H9 (cell line): ENCODE measurements around the gene ATP6AP1. TPM values are rescaled to one million over a fixed set of nuclear protein-coding genes. Genes with fewer than 3 reads are reported as not detected.

Source experiments
- DNase-seq: peaks from one replicate; pipeline ENCODE4 v3.0.0-alpha.2; 2017
- H2AFZ ChIP-seq: one replicate; pipeline ENCODE4 v1.6.1; 2013; ENCODE audit warnings: mild to moderate bottlenecking, low read length, control low read depth, moderate library complexity
- H2AK5ac ChIP-seq: 2 replicates; pipeline ENCODE4 v1.6.1; 2013; ENCODE audit warnings: low read length, control low read depth, mixed read lengths; ENCODE audit not compliant: insufficient read length
- H2BK120ac ChIP-seq: one replicate; pipeline ENCODE4 v1.6.1; 2013; ENCODE audit warnings: low read depth, mild to moderate bottlenecking, low read length, control low read depth, inconsistent platforms; ENCODE audit not compliant: poor library complexity, severe bottlenecking
- H2BK12ac ChIP-seq: 2 replicates; pipeline ENCODE4 v1.6.1; 2013; ENCODE audit warnings: low read length, control low read depth, mixed read lengths, low read depth; ENCODE audit not compliant: insufficient read length
- H2BK15ac ChIP-seq: 2 replicates; pipeline ENCODE4 v1.6.1; 2013; ENCODE audit warnings: low read depth, low read length, control low read depth
- H2BK20ac ChIP-seq: one replicate; pipeline ENCODE4 v1.6.1; 2013; ENCODE audit warnings: low read depth, mild to moderate bottlenecking, low read length, control low read depth, inconsistent platforms; ENCODE audit not compliant: poor library complexity, severe bottlenecking
- H2BK5ac ChIP-seq: 2 replicates; pipeline ENCODE4 v1.6.1; 2013; ENCODE audit warnings: low read length, control low read depth, mixed read lengths; ENCODE audit not compliant: insufficient read length
- H3K14ac ChIP-seq: 2 replicates; pipeline ENCODE4 v1.6.1; 2013; ENCODE audit warnings: low read length, control low read depth; ENCODE audit not compliant: insufficient read depth
- H3K18ac ChIP-seq: 2 replicates; pipeline ENCODE4 v1.6.1; 2013; ENCODE audit warnings: low read depth, mild to moderate bottlenecking, mixed read lengths, low read length, control low read depth; ENCODE audit not compliant: insufficient read length
- H3K23ac ChIP-seq: 2 replicates; pipeline ENCODE4 v1.6.1; 2013; ENCODE audit warnings: low read length, control low read depth, mixed read lengths, low read depth; ENCODE audit not compliant: insufficient read length
- H3K23me2 ChIP-seq: 2 replicates; pipeline ENCODE4 v1.6.1; 2013; ENCODE audit warnings: low read depth, mild to moderate bottlenecking, mixed read lengths, low read length, control low read depth; ENCODE audit not compliant: insufficient read length, poor library complexity, severe bottlenecking
- H3K27ac ChIP-seq: 2 replicates; pipeline ENCODE4 v1.5.1; 2013; ENCODE audit warnings: low read length, control low read depth, mixed read lengths, low read depth; ENCODE audit not compliant: insufficient read length
- H3K27me3 ChIP-seq: 2 replicates; pipeline ENCODE4 v1.6.1; 2013; ENCODE audit warnings: low read length, control low read depth, inconsistent platforms; ENCODE audit not compliant: insufficient read depth
- H3K4ac ChIP-seq: 2 replicates; pipeline ENCODE4 v1.6.1; 2013; ENCODE audit warnings: low read depth, mild to moderate bottlenecking, control low read depth, inconsistent platforms, low read length, moderate library complexity
- H3K4me1 ChIP-seq: 2 replicates; pipeline ENCODE4 v1.6.1; 2013; ENCODE audit warnings: low read length, control low read depth, inconsistent platforms; ENCODE audit not compliant: insufficient read depth
- H3K4me2 ChIP-seq: 2 replicates; pipeline ENCODE4 v1.6.1; 2013; ENCODE audit warnings: low read length, control low read depth, mixed read lengths; ENCODE audit not compliant: insufficient read length, insufficient read depth
- H3K56ac ChIP-seq: 2 replicates; pipeline ENCODE4 v1.6.1; 2013; ENCODE audit warnings: low read depth, mild to moderate bottlenecking, mixed read lengths, low read length, control low read depth; ENCODE audit not compliant: insufficient read length
- H3K79me1 ChIP-seq: 2 replicates; pipeline ENCODE4 v1.6.1; 2013; ENCODE audit warnings: low read depth, mild to moderate bottlenecking, moderate library complexity, low read length, control low read depth, inconsistent platforms; ENCODE audit not compliant: insufficient read depth, poor library complexity, severe bottlenecking
- H3K79me2 ChIP-seq: 2 replicates; pipeline ENCODE4 v1.6.1; 2013; ENCODE audit warnings: low read length, control low read depth, inconsistent platforms; ENCODE audit not compliant: insufficient read depth
- H3K9ac ChIP-seq: 2 replicates; pipeline ENCODE4 v1.6.1; 2013; ENCODE audit warnings: low read length, control low read depth, mixed read lengths; ENCODE audit not compliant: insufficient read length; ENCODE audit errors: extremely low read depth
- H3K9me3 ChIP-seq: one replicate; pipeline ENCODE4 v1.6.1; 2013; ENCODE audit warnings: low read depth, low read length, inconsistent platforms; ENCODE audit not compliant: control insufficient read depth
- H3T11ph ChIP-seq: one replicate; pipeline ENCODE4 v1.6.1; 2013; ENCODE audit warnings: mild to moderate bottlenecking, low read length, control low read depth, inconsistent platforms
- H4K20me1 ChIP-seq: one replicate; pipeline ENCODE4 v1.6.1; 2013; ENCODE audit not compliant: control insufficient read depth, insufficient read length, insufficient read depth
- H4K5ac ChIP-seq: 2 replicates; pipeline ENCODE4 v1.6.1; 2013; ENCODE audit warnings: low read depth, mild to moderate bottlenecking, mixed read lengths, low read length, control low read depth; ENCODE audit not compliant: insufficient read length
- H4K8ac ChIP-seq: replicated peaks from 2 replicates; pipeline ENCODE4 v1.6.1; 2013; ENCODE audit warnings: low read length, control low read depth, mixed read lengths, low read depth; ENCODE audit not compliant: insufficient read length
- H4K91ac ChIP-seq: 2 replicates; pipeline ENCODE4 v1.6.1; 2013; ENCODE audit warnings: low read depth, mild to moderate bottlenecking, moderate library complexity, mixed read lengths, low read length, control low read depth; ENCODE audit not compliant: insufficient read length
- H3K27ac Mint-ChIP-seq, 3 experiments: 2 replicates in 2 of 3; 3 replicates in 1 of 3; pipeline ENCODE4 v1.8.0; 2020 to 2021; ENCODE audit warnings: mixed read lengths in 3 of 3, mild to moderate bottlenecking in 1 of 3, moderate library complexity in 1 of 3
- H3K27me3 Mint-ChIP-seq: 2 replicates; pipeline ENCODE4 v1.8.0; 2021; ENCODE audit warnings: low read depth, mild to moderate bottlenecking, moderate library complexity, mixed read lengths
- H3K36me3 Mint-ChIP-seq, 3 experiments: 2 replicates in 2 of 3; 3 replicates in 1 of 3; pipeline ENCODE4 v1.8.0; 2020 to 2021; ENCODE audit warnings: low read depth in 3 of 3, mixed read lengths in 3 of 3; ENCODE audit not compliant: insufficient read depth in 1 of 3
- H3K4me1 Mint-ChIP-seq, 2 experiments: 2 replicates each; pipeline ENCODE4 v1.8.0; 2020; ENCODE audit warnings: mixed read lengths in 2 of 2
- H3K4me3 Mint-ChIP-seq, 2 experiments: 2 replicates in 1 of 2; 3 replicates in 1 of 2; pipeline ENCODE4 v1.8.0; 2020 to 2021; ENCODE audit warnings: mild to moderate bottlenecking in 2 of 2, mixed read lengths in 2 of 2, moderate library complexity in 1 of 2
- H3K9me3 Mint-ChIP-seq, 2 experiments: 2 replicates in 1 of 2; 3 replicates in 1 of 2; pipeline ENCODE4 v1.8.0; 2020; ENCODE audit warnings: mild to moderate bottlenecking in 2 of 2, mixed read lengths in 2 of 2, moderate library complexity in 1 of 2
- CTCF ChIP-seq: fragments of 200-600 bp; sonication (generic); conservative IDR thresholded peaks from 3 replicates; pipeline ENCODE4 v1.8.0; 2021; ENCODE audit warnings: antibody characterized with exemption, mild to moderate bottlenecking
- WGBS: extraction: QIAGEN DNeasy Blood & Tissue Kit; methylation state at CpG from one replicate; pipeline ENCODE4 v1.1.7; 2013; ENCODE audit warnings: missing lambda C conversion rate, low lambda C conversion rate, mixed read lengths; ENCODE audit not compliant: insufficient read length; ENCODE audit errors: extremely low coverage; 5-methylcytosine and 5-hydroxymethylcytosine counted together
- total RNA-seq: library from RNA; stranded (reverse); gene quantifications from 2 replicates; pipeline ENCODE4 v1.2.1, GENCODE V29; 2021

The ATP6AP1 gene
- total RNA-seq, 1 experiment from 2014 or later = 45.6 TPM

- H3K27me3 Mint-ChIP-seq = peaks cover 5% of the 10 kb centered on the region
- peak within 1 kb of the TSS; percentile 96 for H3K18ac ChIP-seq
- no peak for TF ChIP-seq CTCF
- peaks cover 0 to 15% of the 10 kb centered on the region in 2 experiments; a peak in 2 of 4 replicates for H3K4me1 Mint-ChIP-seq
- no peaks in the 10 kb centered on the region for H4K20me1 ChIP-seq
- no peak within 1 kb of the TSS for H2BK20ac ChIP-seq
- H3K56ac ChIP-seq = peak within 1 kb of the TSS; percentile 60
- peak within 1 kb of the TSS; percentile 97 to 99 (median 99) for H3K27ac Mint-ChIP-seq
- H3K4me3 Mint-ChIP-seq = peak within 1 kb of the TSS; percentile 96 to 97
- peak within 1 kb of the TSS; percentile 99 for H3K9ac ChIP-seq
- H3K23ac ChIP-seq = no peak within 1 kb of the TSS
- peaks cover 16% of the 10 kb centered on the region for H3K23me2 ChIP-seq
- peak within 1 kb of the TSS; percentile 39 for H2BK120ac ChIP-seq
- no peaks in the 10 kb centered on the region for H3K4me1 ChIP-seq
- peaks cover 30 to 40% (median 30%) of the 10 kb centered on the region in 3 experiments for H3K36me3 Mint-ChIP-seq
- no CpG with 5 or more reads among the region's 69 CpGs for WGBS
- no peak within 1 kb of the TSS for H2AK5ac ChIP-seq
- H3K27ac ChIP-seq = peak within 1 kb of the TSS; percentile 70
- peak within 1 kb of the TSS; percentile 36 for H4K91ac ChIP-seq
- H2BK15ac ChIP-seq = no peak within 1 kb of the TSS
- no peak within 1 kb of the TSS for H3T11ph ChIP-seq
- H3K9me3 ChIP-seq = peaks cover 27% of the 10 kb centered on the region
- H3K79me1 ChIP-seq = no peaks in the 10 kb centered on the region
- no peak within 1 kb of the TSS for H2AFZ ChIP-seq
- H3K27me3 ChIP-seq = no peaks in the 10 kb centered on the region
- peak within 1 kb of the TSS; percentile 85 for H2BK5ac ChIP-seq
- H3K9me3 Mint-ChIP-seq = peaks cover 54 to 55% of the 10 kb centered on the region in 2 experiments
- no peak within 1 kb of the TSS for H2BK12ac ChIP-seq
- no peak within 1 kb of the TSS for H4K8ac ChIP-seq
- peak within 1 kb of the TSS; percentile 56 for H3K4ac ChIP-seq
- peak within 1 kb of the TSS; percentile 72 for H4K5ac ChIP-seq
- H3K14ac ChIP-seq = peak within 1 kb of the TSS; percentile 98
- peaks cover 3% of the 10 kb centered on the region; the same call in 1 of the 2 replicates for H3K79me2 ChIP-seq
- peak; percentile 95 for DNase-seq
- H3K4me2 ChIP-seq = peak within 1 kb of the TSS; percentile 91
Measured at GRCh38 chrX:154397888-154398667, 30.4 kb upstream of the ATP6AP1 start, which contains the start of gene RPL10. Gene RPL10 (plus strand): TSS chrX:154398377. CDS start chrX:154398520, 143 bp downstream.
